K562 (cell line): ENCODE measurements around the gene RGS6. TPM values are rescaled to one million over a fixed set of nuclear protein-coding genes. Genes with fewer than 3 reads are reported as not detected.

ENCODE experiments used
- ATAC-seq: fragments of 200-7000 bp; cut with Tn5 transposase; 3 replicates; pipeline ENCODE4 v1.9.1; 2020; ENCODE audit warnings: moderate library complexity
- BruUV-seq: library from RNA; stranded (reverse); fragments of 400-500 nt; replicated peaks from 2 replicates; lab custom pipeline; 2021; lab: Mats Ljungman, UMichigan
- CTCF ChIA-PET: fragments of 300-600 bp; formaldehyde crosslinking; extraction: SDS; loops from one replicate; lab custom pipeline; 2021; ENCODE audit warnings: low intra/inter-chr PET ratio; lab: Yijun Ruan, JAX
- POLR2A ChIA-PET: fragments of 300-600, 350-650 bp; sonication (Branson Sonifier 250); formaldehyde crosslinking; extraction: SDS; loops from one replicate; lab custom pipeline; 2021; ENCODE audit warnings: antibody characterized with exemption, inconsistent platforms; lab: Yijun Ruan, JAX
- DNase-seq, 4 experiments: peaks; one replicate each; pipeline versions ENCODE4 v3.0.0 to v3.0.0-alpha.2; 2011 to 2018; ENCODE audit warnings: low spot score in 3 of 4, mixed read lengths in 3 of 4; ENCODE audit errors: extremely low read depth in 1 of 4
- FAIRE-seq: peaks from 2 replicates; lab custom pipeline; 2011; peaks lifted over from hg19 to GRCh38; lab: Jason Lieb, UNC
- H2AFZ ChIP-seq: 2 replicates; pipeline ENCODE4 v1.6.0; 2011; ENCODE audit warnings: low read depth, low read length, control low read depth, inconsistent platforms
- H3K27ac ChIP-seq: fragments of 200-600 bp; 3 replicates; pipeline ENCODE4 v1.8.0; 2011; ENCODE audit warnings: low read depth, mild to moderate bottlenecking, control low read depth, inconsistent platforms, low read length, moderate library complexity, mixed read lengths; ENCODE audit errors: extremely low read depth
- H3K27me3 ChIP-seq, 2 experiments: fragments of 300-600 bp in 1 of 2; 2 replicates in 1 of 2; 3 replicates in 1 of 2; pipeline versions ENCODE4 v1.6.0 to v1.8.0; 2011; ENCODE audit warnings: inconsistent platforms in 2 of 2, low read length in 2 of 2, mild to moderate bottlenecking in 1 of 2, mixed read lengths in 1 of 2, moderate library complexity in 1 of 2; ENCODE audit not compliant: control insufficient read depth in 2 of 2, insufficient read depth in 2 of 2
- H3K36me3 ChIP-seq: fragments of 300-600 bp; 3 replicates; pipeline ENCODE4 v1.8.0; 2011; ENCODE audit warnings: mild to moderate bottlenecking, low read length, inconsistent platforms; ENCODE audit not compliant: control insufficient read depth, insufficient read depth
- H3K4me1 ChIP-seq, 2 experiments: fragments of 200-600 bp in 1 of 2; replicated peaks in 1 of 2; 2 replicates in 1 of 2; 3 replicates in 1 of 2; pipeline versions ENCODE4 v1.5.1 to v1.8.0; 2011; ENCODE audit warnings: inconsistent platforms in 2 of 2, low read length in 2 of 2, mild to moderate bottlenecking in 1 of 2, mixed read lengths in 1 of 2, moderate library complexity in 1 of 2; ENCODE audit not compliant: control insufficient read depth in 2 of 2, insufficient read depth in 2 of 2
- H3K4me2 ChIP-seq: 2 replicates; pipeline ENCODE4 v1.6.1; 2011; ENCODE audit warnings: low read length, control low read depth, inconsistent platforms, mixed read lengths; ENCODE audit not compliant: insufficient read depth
- H3K4me3 ChIP-seq: fragments of 200-600 bp; sonication (generic), shearing (Covaris generic); 2 replicates; pipeline ENCODE4 v1.5.1; 2016; ENCODE audit warnings: control low read depth, inconsistent platforms
- H3K79me2 ChIP-seq: fragments of 200-600 bp; 3 replicates; pipeline ENCODE4 v1.8.0; 2011; ENCODE audit warnings: low read length, inconsistent platforms; ENCODE audit not compliant: control insufficient read depth, insufficient read depth
- H3K9ac ChIP-seq, 2 experiments: 2 replicates each; pipeline versions ENCODE4 v1.6.0 to v1.6.1; 2011; ENCODE audit warnings: low read depth in 2 of 2, low read length in 2 of 2, control low read depth in 1 of 2, inconsistent platforms in 1 of 2, mild to moderate bottlenecking in 1 of 2, mixed read lengths in 1 of 2; ENCODE audit not compliant: insufficient read depth in 1 of 2
- H3K9me1 ChIP-seq: one replicate; pipeline ENCODE4 v1.6.0; 2011; ENCODE audit warnings: inconsistent platforms, mild to moderate bottlenecking, low read length, moderate library complexity; ENCODE audit not compliant: control insufficient read depth, insufficient read depth
- H3K9me3 ChIP-seq: replicated peaks from 2 replicates; pipeline ENCODE4 v1.5.1; 2011; ENCODE audit warnings: low read depth, low read length, inconsistent platforms; ENCODE audit not compliant: control insufficient read depth, insufficient read depth
- H4K20me1 ChIP-seq: replicated peaks from 2 replicates; pipeline ENCODE4 v1.6.1; 2011; ENCODE audit warnings: low read length, inconsistent platforms, mixed read lengths; ENCODE audit not compliant: control insufficient read depth, insufficient read depth
- NONO ChIP-seq, 2 experiments: fragments of 200-400 bp in 1 of 2; fragments of 450-650 bp in 1 of 2; formaldehyde crosslinking in 1 of 2; IDR thresholded peaks; 2 replicates each; pipeline ENCODE4 v1.6.1; 2017; ENCODE audit warnings: low read depth in 2 of 2, mild to moderate bottlenecking in 2 of 2, moderate library complexity in 2 of 2, low read length in 1 of 2
- THRAP3 ChIP-seq: fragments of 450-650 bp; IDR thresholded peaks from 2 replicates; pipeline ENCODE4 v1.6.1; 2016; ENCODE audit warnings: mild to moderate bottlenecking, inconsistent platforms, borderline replicate concordance
- ZNF561 ChIP-seq: fragments of 450-650 bp; formaldehyde crosslinking; conservative IDR thresholded peaks from 2 replicates; pipeline ENCODE4 v1.4.0; 2020; ENCODE audit warnings: mild to moderate bottlenecking, moderate library complexity
- WGBS: fragments of 100-300 bp; shearing (Covaris generic); methylation state at CpG from one replicate; pipeline ENCODE4 v1.1.6; 2016; ENCODE audit warnings: low coverage, mixed read lengths; ENCODE audit not compliant: insufficient coverage; ENCODE audit errors: missing lambda C conversion rate; 5-methylcytosine and 5-hydroxymethylcytosine counted together
- in situ Hi-C: fragments of 300-500 bp; cut with MboI; formaldehyde crosslinking; loops from 4 replicates; pipeline ENCODE4 v1.15.0; 2018; ENCODE audit warnings: inconsistent platforms, mixed read lengths
- intact Hi-C: fragments of 100-400 bp; cut with micrococcal nuclease; formaldehyde crosslinking; loops from 2 replicates; pipeline ENCODE4 v1.14.2; 2022
- polyA plus RNA-seq, 8 experiments: library from polyadenylated mRNA; depleted of rRNA in 4 of 8; stranded (reverse) in 5 of 8; unstranded in 3 of 8; fragments of >200 nt; fragmentation: Nextera tagmentation in 2 of 8; fragmentation: Illumina TruSeq in 1 of 8; extraction: Ambion mirVana in 2 of 8; extraction: Trizol in 1 of 8; gene quantifications; 2 replicates each; pipeline versions ENCODE4 v1.2.1 to v1.2.3, GENCODE V29; 2011 to 2014; ENCODE audit warnings: inconsistent platforms in 1 of 8, missing spikeins in 1 of 8
- total RNA-seq, 7 experiments: library from RNA; depleted of rRNA in 6 of 7; stranded (reverse); fragments of >200 nt in 6 of 7; fragmentation: Illumina TruSeq in 2 of 7; extraction: Trizol in 2 of 7; gene quantifications; 2 replicates each; pipeline versions ENCODE4 v1.2.1 to v1.2.3, GENCODE V29; 2011 to 2021; ENCODE audit warnings: low replicate concordance in 1 of 7
- TF ChIP-seq, protein P1 (sequence below): fragments of 450-650 bp; IDR thresholded peaks from 2 replicates; pipeline ENCODE4 v1.7.0; 2016; ENCODE audit warnings: borderline replicate concordance

RGS6 gene
- total and polyA plus RNA-seq, 9 of the 15 experiments (the other 6 are each of a cell fraction or from before 2014, with no cell fraction given): not detected

DNA sequence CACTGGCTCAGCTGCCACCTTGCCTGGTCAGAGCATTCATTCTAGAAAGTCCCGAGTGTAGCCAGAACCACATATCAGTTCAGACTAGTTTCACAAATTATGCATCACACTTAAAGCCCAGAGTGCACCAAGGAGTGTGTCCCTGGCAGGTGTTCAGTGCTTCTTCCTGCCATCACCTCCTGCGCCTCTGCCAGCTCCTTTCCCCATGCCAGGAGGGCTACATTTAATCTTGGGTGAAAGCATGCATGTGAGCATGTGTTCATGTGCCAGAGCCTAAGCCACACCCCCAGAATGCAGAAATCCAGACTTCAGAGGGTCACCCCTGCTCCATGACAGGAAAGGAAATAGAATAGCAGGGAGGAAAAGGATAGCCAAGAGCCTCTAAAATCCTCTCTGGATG lies 580.1 kb downstream of the RGS6 start:
- no peaks in the 10 kb centered on the region for H3K79me2 ChIP-seq
- FAIRE-seq (no peak), ATAC-seq (no peak)
- no peak overlapping the region for H3K9ac ChIP-seq
- CTCF ChIA-PET: no interaction called here
- 0% methylated on average over 2 of the region's 2 CpGs for WGBS
- no peaks in the 10 kb centered on the region for H3K9me3 ChIP-seq
- no peaks in the 10 kb centered on the region for H3K36me3 ChIP-seq
- BruUV-seq: no TSS peak
- H3K4me2 ChIP-seq: no peak overlapping the region
- no peaks in the 10 kb centered on the region; a peak in 1 of 5 replicates for H3K4me1 ChIP-seq
- intact Hi-C loops: loop anchor here (10.0 kb wide), 1 partner anchor 963 kb away; no protein-coding TSS in a partner anchor
- no peak overlapping the region for H3K27ac ChIP-seq
- in situ Hi-C loops: loop anchor here (5.0 to 25.0 kb wide), 4 partner anchors 395 to 950 kb away; partner anchors contain the start of genes NUMB and PAPLN
- TF ChIP-seq ZNF561: no peak
- TF ChIP-seq, all 486 proteins: peak for 0
- no peaks in the 10 kb centered on the region; a peak in 1 of 5 replicates for H3K27me3 ChIP-seq
- no peak overlapping the region for H2AFZ ChIP-seq
- H3K4me3 ChIP-seq: no peak overlapping the region
- no peaks in the 10 kb centered on the region for H3K9me1 ChIP-seq
- H4K20me1 ChIP-seq: no peaks in the 10 kb centered on the region
- no peak for DNase-seq
- POLR2A ChIA-PET: interaction anchor here (0.6 kb wide), 1 partner anchor 28 kb away, joined by 4 read pairs; no protein-coding TSS in a partner anchor

DNA sequence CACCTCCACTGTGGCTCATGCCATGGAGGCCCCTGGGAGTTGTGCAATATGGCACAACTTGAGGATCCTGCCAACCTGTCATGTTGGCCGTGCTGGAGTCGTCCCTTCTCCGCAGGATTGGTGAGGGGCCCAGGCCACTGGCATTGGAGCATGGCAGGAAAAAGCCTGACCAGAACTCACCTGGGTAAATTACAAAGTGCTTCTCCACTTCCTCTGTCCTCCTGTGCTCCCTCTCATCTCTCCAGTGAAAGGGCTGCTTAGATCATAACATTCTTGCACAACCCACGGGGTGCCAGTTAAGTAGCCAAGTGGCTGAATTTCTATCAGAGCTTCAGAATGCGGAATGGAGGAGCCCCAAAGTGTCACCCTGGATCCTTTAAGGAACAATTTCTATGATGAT lies 580.7 kb downstream of the RGS6 start:
- Histone ChIP-seq H3K4me2 (no peak overlapping the region), H2AFZ (no peak overlapping the region), H3K9me1 (no peaks in the 10 kb centered on the region), H3K79me2 (no peaks in the 10 kb centered on the region), H4K20me1 (no peaks in the 10 kb centered on the region), H3K36me3 (no peaks in the 10 kb centered on the region), H3K4me3 (no peak overlapping the region), H3K9me3 (no peaks in the 10 kb centered on the region), H3K27me3 (no peaks in the 10 kb centered on the region; a peak in 1 of 5 replicates), H3K27ac (no peak overlapping the region), H3K9ac (no peak overlapping the region), H3K4me1 (no peaks in the 10 kb centered on the region; a peak in 1 of 5 replicates)
- in situ Hi-C loops: loop anchor here (5.0 to 25.0 kb wide), 4 partner anchors 394 to 949 kb away; partner anchors contain the start of genes NUMB and PAPLN
- intact Hi-C loops: loop anchor here (10.0 kb wide), 1 partner anchor 962 kb away; no protein-coding TSS in a partner anchor
- POLR2A ChIA-PET: interaction anchor here (0.9 kb wide), 1 partner anchor 15 kb away, joined by 4 read pairs; no protein-coding TSS in a partner anchor
- DNase-seq: no peak
- FAIRE-seq: no peak
- ATAC-seq: no peak
- no TSS peak for BruUV-seq
- TF ChIP-seq NONO (IDR thresholded peaks at IDR 0.05; ENCODE audit: low read depth in 2 of 2, low read length in 1 of 2) (no peak), THRAP3 (no peak)
- TF ChIP-seq, protein P1, sequence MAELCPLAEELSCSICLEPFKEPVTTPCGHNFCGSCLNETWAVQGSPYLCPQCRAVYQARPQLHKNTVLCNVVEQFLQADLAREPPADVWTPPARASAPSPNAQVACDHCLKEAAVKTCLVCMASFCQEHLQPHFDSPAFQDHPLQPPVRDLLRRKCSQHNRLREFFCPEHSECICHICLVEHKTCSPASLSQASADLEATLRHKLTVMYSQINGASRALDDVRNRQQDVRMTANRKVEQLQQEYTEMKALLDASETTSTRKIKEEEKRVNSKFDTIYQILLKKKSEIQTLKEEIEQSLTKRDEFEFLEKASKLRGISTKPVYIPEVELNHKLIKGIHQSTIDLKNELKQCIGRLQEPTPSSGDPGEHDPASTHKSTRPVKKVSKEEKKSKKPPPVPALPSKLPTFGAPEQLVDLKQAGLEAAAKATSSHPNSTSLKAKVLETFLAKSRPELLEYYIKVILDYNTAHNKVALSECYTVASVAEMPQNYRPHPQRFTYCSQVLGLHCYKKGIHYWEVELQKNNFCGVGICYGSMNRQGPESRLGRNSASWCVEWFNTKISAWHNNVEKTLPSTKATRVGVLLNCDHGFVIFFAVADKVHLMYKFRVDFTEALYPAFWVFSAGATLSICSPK: no peak
- 2% methylated on average over 5 of the region's 5 CpGs for WGBS
- CTCF ChIA-PET: no interaction called here
